Activated T-cell treated with anti-CD3 and anti-CD28 coated beads for 1 hour (primary cell): Measurements from ENCODE around the gene VEGFD.

Experiments
- DNase-seq: peaks from one replicate; pipeline ENCODE4 v3.0.0-alpha.2; 2020; ENCODE audit warnings: low read depth

Gene VEGFD

GRCh38 chrX:15301924-15302323, 82.3 kb downstream of the VEGFD start:
- no peak for DNase-seq

GRCh38 chrX:15299941-15300851, 84.0 kb downstream of the VEGFD start:
- DNase-seq: no peak

DNA sequence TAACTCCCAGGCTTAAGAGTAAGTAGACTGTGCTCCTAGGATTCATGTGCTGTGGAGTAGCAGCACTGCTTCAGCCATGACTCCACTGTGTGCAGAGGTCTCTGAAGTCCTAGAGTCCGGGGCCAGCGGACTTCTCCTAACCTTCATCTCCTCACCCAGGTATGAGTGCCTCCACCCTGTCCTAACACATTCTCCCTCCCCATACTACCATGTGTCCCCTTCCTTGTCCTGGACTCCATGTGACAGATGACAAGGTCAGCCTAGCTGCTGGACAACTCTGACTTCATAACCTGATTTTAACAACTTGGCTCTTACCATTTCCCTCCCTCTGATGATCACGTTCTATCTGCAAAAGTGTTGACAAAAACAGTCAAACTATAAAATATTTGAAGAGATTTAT, 85.4 kb downstream of the VEGFD start:
- DNase-seq: no peak

- DNase-seq: no peak
Observed at GRCh38 chrX:15298201-15298600, 86.0 kb downstream of the VEGFD start.
